Measurements from ENCODE around the gene ZSCAN23. TPM values are rescaled to one million over a fixed set of nuclear protein-coding genes. Genes with fewer than 3 reads are reported as not detected.
"Not testable (repeated sequence)": the region's sequence is repeated elsewhere in the genome, so short reads cannot be mapped to it uniquely, and the experiment has no call there.

The ZSCAN23 gene
- total and polyA plus RNA-seq, 2 of the 8 experiments (the other 6 are each of a cell fraction or from before 2014, with no cell fraction given) = 0.74 to 5.3 TPM

- 0 out of 2 replicates have a peak overlapping the region, but pooled peaks have one; percentile 38 for H2AFZ ChIP-seq (ENCODE audit: low read length)
- H3K23me2 ChIP-seq (ENCODE audit: low read depth, low read length); H4K91ac ChIP-seq (replicated peaks; ENCODE audit: insufficient read length, low read length); H3K79me2 ChIP-seq (ENCODE audit: control insufficient read depth in 1 of 2, insufficient read depth in 2 of 2, low read length in 2 of 2); H3K4ac ChIP-seq (replicated peaks; ENCODE audit: insufficient read length, low read depth, low read length); H3K9ac ChIP-seq (replicated peaks in 1 of 4; ENCODE audit: extremely low read depth in 1 of 4, low read depth in 3 of 4, low read length in 3 of 4); FAIRE-seq; H3K27me3 ChIP-seq (replicated peaks in 1 of 4; ENCODE audit: control insufficient read depth in 3 of 4, extremely low read depth in 1 of 4, insufficient read depth in 3 of 4, low read length in 3 of 4); H3K36me3 ChIP-seq (ENCODE audit: control insufficient read depth in 2 of 4, insufficient read depth in 4 of 4, low read length in 3 of 4); H3K56ac ChIP-seq (replicated peaks; ENCODE audit: insufficient read length, low read depth, low read length); H2BK15ac ChIP-seq (ENCODE audit: low read length); H2BK20ac ChIP-seq (ENCODE audit: low read length); H4K8ac ChIP-seq (ENCODE audit: extremely low read depth, insufficient read depth, low read length); H3K79me1 ChIP-seq (ENCODE audit: low read depth, low read length); DNase-seq (ENCODE audit: low read depth in 1 of 2, low spot score in 2 of 2); H3K23ac ChIP-seq (ENCODE audit: insufficient read length); H3K18ac ChIP-seq (ENCODE audit: extremely low read depth, low read length); H2AK5ac ChIP-seq (ENCODE audit: low read depth, low read length); H2BK12ac ChIP-seq (ENCODE audit: low read depth, low read length); H4K5ac ChIP-seq (ENCODE audit: insufficient read length, low read depth, low read length); CTCF ChIA-PET (ENCODE audit: partially characterized antibody); H4K20me1 ChIP-seq (replicated peaks in 1 of 2; ENCODE audit: control insufficient read depth in 1 of 2, insufficient read depth in 2 of 2, low read length in 2 of 2); H2BK5ac ChIP-seq (ENCODE audit: low read depth, low read length); H3K9me3 ChIP-seq (ENCODE audit: insufficient read depth in 2 of 2, low read depth in 1 of 2, low read length in 1 of 2); H3K4me3 ChIP-seq (ENCODE audit: extremely low read depth in 1 of 4, insufficient read depth in 2 of 4, low read depth in 3 of 4, low read length in 4 of 4); H3K4me1 ChIP-seq (replicated peaks in 1 of 4; ENCODE audit: control insufficient read depth in 3 of 4, insufficient read depth in 4 of 4, low read length in 3 of 4); H2BK120ac ChIP-seq (replicated peaks; ENCODE audit: low read depth, low read length); H3K14ac ChIP-seq (ENCODE audit: insufficient read length); H3K27ac ChIP-seq (ENCODE audit: low read depth, low read length); H3K4me2 ChIP-seq (ENCODE audit: insufficient read depth in 1 of 2, low read depth in 2 of 2, low read length in 2 of 2): not testable (repeated sequence)
- TF ChIP-seq SP1 (IDR thresholded peaks at IDR 0.05; ENCODE audit: low read depth, low read length) (peak; percentile 85), TBP (IDR thresholded peaks at IDR 0.05; ENCODE audit: low read depth, low read length) (0 out of 2 replicates have a peak, but pooled peaks have one; percentile 31)
- 93% methylated on average over 3 of the region's 3 CpGs; no CpG with 5 or more reads in 1 of the 2 experiments for WGBS, 2 experiments (ENCODE audit: extremely low coverage in 1 of 2, insufficient coverage in 1 of 2, insufficient read length in 1 of 2, insufficient replicate concordance in 2 of 2, low coverage in 1 of 2, low lambda C conversion rate in 2 of 2, missing lambda C conversion rate in 1 of 2)
- POLR2A ChIA-PET (ENCODE audit: partially characterized antibody) = interaction anchor here (1.0 to 4.0 kb wide), 4 partner anchors 22 to 91 kb away, joined by 3 to 21 read pairs (median 4); partner anchors contain the start of gene ZSCAN12
Observed at GRCh38 chr6:28444759-28445158, 1.5 kb upstream of the ZSCAN23 start.

Measured in H1 (cell line).